Activated CD4-positive, alpha-beta T cell treated with anti-CD3 and anti-CD28 coated beads for 1 hour (primary cell): ENCODE measurements around the gene RAB7B.

Source experiments
- DNase-seq: peaks from one replicate; pipeline ENCODE4 v3.0.0-alpha.2; 2020

The RAB7B gene

DNA sequence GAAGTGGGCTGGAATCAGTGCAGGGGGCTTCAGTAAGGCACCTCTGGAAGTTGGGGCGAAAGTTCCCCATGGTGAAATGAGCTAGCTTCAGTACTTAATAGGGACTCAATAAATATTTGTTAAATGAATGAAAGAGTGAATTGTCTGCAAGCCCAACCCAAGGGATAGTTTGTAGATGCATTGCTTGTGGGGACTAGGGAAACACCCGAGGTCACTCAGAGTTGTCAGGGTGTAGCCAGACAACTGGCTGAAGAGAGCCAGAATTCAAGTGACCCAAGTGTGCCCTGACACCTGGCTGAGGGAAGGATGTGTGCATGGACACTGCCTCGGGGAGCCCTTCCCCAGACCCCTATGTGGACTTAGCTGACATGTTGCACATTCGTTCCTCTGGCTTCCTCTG, 58.7 kb downstream of the RAB7B start:
- DNase-seq: no peak

DNA sequence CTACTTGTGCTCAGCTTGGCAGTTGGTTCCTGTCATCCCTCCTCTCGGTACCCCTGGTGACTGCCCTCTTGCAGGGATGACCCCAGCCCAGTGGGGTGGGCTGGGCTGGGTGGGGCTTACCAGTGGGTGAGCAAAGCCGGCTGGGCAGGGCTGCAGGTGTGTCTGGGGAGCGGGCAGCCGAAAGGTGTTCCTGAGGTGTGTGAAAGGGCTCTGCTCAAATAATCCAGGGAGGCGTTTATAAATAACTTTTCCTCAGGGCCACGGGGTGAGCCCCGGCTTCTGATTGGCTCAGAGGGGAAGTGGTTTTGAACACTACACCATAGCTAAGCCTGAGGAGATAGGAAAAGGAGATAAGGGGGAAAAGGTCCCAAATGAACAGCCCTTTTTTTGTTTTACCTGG, 60.0 kb downstream of the RAB7B start, which contains the start of gene SLC26A9:
Gene SLC26A9 (minus strand): TSS at position 212 of the 400 bp plus-strand sequence. CDS start 7,636 bp downstream, outside the sequence.
- no peak for DNase-seq

DNA sequence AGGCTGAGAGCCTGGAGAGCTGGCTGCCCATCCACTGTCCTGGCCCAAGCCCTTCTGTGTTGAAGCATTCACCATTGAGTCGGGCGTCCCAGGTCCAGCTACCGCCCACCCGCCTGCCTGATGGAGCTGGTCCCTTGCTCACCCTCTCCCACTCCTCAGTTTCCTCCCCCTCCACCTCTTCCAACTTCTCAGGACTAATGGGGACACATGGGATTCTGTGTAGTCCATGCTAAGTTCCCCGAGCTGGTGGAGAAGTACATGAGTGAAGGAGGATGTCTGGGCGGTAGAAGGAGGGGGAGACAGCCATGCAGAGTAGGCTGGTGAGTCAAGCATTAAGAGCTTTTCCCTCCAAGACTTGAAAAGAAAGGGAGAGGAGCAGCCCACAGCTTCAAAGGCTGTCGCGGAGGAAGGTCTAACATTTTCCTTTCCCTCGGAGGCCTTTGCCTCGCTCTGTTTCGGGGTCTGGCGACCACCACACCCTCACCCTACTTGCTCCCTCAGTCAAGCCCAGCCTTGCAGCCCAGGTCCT, 60.5 kb downstream of the RAB7B start:
- DNase-seq: no peak

DNA sequence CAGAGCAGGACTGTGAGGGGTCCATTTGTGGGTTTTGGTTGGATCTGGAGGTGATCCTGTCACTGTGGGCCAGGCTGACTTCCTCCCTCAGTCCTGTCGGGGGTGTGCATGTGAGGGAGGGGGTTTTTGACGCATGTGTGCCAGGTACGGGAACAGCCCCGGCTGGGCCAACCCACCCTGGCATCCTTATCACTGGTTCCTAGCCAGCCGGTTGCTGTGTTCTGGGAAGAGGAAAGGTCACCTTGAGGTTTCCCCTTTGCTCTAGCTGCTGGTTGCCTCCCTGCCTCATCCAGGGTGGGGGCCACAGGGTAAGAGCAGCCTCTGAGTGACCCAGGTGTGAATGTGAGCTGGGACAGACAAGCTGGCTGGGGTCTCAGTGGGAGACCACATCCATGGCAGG, 62.5 kb downstream of the RAB7B start:
- DNase-seq: no peak

DNA sequence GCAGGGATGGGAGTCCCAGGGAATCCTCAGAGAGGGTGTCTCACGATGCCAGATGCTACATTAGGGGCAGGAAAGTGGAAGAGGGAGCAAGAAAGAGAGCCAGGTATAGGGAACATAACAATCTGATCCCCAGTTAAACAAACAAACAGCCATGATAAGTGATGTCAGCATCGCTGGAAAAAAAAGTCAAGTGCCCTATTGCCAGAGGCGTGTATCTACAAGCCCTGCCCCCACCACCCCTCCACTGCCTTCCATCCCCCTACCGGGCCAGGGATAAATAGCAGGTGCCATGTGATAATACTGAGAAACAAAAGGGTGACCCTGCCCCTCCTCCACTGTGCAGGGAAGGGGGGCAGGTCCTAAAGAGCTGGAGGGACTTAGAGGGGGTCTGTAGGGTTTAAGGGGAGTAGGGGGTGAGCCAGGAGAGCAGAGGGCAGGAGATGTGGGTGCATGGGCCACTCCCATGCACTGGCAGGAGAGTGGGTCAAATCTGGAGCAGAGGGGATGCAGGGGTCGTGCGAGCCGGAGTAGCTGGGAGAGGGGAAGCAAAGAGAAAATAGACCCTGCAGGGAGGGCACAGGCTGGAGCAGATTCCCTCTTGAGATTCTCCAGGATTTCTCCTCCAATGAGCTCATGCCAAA, 63.4 kb downstream of the RAB7B start:
- no peak for DNase-seq

DNA sequence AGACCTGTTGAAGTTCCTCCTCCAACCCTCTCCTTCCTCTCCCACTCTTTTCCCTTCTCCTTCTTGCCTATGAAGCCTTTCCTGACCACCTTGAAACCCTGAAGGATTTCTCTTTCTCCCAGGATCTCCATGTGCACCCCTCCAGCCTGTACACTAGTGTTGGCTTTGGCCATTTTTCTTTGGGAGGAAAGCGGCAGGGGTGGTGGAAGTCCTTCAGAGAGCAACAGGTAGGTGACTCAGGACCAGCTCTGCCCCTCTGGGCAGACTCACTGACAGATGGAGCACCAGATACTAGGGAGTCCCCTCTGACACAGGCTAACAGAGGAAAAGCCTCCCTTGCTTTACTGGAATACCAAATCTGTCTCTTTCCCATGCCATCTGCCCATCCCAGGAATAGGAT, 64.5 kb downstream of the RAB7B start:
- DNase-seq: no peak

DNA sequence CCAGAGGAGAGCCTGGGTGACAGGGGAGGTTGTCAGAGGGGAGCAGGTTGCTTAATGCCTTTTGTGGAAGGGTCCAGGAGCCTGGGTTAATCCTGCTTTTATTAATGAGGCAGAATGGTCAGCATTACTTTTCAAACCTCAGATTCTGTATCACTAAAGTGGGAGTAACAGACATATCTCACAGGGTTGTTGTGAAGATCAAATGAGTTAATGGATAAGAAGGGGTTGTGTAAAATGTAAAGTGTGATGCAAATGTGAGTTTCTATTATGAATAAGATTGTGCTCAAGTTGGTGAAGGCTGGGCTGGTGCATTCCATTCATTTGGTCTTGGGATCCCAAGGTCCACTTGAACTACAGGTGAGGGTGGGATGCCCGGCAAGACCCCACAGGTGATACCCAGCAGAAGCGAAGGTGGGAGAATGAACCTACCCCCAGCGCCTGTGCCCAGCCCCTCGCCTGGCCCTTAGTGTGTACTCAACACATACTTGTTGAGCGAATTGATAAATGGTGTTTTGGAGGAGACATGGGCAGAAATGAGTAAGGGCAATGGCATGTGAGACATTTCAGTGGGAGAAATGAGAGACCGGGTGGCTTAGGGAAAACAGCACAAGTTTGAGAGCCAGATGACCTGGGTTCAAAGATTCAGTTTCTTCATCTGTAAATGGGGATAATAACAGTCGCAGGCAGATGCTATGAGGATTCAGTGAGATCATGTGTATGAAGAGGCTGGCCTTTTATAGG, 66.2 kb downstream of the RAB7B start:
- no peak for DNase-seq

DNA sequence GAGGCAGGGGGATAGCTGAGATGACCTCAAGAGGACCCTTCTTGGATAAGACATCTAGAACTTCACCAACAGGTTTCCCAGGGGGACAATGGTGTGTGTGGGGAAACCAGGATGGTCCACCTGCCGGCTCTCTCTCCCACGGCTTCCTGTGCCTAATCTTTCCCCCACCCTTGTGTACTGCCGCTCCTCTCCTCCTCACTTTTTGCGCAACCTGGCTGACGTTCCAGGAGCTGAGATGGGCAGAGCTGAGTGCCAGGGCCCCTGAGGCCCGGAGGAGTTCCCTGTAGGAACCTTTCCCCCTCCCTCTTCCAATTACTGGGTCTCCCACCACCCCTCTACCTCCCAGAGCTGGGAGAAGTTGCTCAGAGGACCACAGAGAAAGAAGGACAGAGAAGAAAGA, 66.9 kb downstream of the RAB7B start:
- DNase-seq: no peak

DNA sequence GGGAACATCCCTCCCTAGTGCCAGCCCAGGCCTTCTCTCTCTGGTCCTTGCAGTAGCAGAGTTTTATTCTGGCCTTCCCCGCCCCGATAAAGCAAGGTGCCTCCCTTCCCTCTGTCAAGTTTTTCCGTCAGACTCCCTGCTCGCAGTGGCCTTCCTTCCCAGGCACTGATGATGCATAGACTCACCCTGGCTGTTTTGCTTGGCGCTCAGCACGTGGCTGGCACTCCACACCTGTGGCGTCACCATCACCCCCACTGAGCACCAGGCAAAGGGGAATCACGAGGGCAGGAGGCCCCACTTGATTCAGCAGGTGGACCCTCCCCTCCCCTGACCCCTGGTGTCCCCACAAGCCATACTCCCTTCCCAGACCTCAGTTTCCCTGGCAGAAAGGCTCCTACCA, 67.3 kb downstream of the RAB7B start:
- DNase-seq: no peak

DNA sequence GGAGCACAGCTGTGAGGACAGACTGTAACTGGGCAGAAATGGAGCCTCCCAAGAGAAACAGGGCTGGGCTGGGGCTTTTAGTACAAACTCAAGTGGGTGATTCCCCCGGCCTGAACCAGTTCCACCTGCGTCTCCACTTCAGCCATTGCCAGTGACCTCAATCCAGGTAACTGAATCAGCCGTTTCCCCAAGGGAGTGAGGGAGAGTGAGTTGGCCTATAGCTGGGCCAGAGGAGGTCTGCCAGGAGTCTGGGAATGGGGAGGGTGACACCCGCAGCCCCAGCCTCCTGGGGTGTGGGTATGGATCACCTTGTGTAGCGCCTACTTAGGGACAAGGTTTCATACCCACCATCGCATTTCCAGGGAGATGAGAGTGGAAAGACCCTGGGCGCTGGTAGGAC, 68.4 kb downstream of the RAB7B start:
- DNase-seq: no peak

DNA sequence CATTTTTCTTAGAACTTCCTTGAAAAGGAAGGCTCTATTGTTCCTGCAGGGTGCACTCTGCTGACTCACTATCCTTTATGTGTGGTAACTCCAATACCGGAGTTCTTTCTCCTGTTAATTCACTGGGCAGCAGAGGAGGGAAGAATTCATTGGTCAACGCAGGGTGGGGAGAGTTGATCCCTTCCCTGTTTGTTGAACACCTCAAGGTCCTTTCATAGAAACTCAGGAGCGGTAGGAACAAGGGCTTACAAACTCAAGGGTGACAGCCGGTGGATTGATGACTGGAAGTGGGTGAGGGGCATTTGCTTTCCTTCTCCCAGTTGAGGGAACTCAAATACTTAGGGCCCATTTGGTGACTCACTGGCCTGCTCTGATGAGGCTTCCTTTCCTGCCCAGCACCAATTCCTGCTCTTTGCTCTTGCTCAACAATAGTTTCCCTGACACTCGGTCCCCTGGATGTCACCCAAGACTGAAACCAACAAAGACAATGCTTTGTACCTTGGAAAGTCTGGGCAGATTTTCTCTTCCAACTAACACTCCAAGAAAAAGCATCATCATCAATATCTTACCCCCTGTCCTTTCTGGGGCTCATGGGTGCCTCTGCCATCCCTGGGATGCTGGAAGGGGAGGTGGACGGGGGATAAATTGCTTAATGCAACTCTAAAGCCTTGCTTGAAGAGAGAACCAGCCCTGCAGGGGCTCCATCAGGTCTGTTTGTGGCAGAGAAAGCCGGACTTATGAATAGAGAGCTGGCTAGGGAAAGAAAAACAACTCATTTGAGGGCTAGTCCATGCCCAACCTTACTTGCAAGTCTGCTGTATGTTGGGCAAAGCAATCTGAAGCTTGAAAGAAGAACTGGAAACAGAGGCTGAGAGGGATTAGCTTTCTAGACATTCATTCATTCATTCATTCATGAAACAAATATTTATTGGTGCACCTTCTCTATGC, 69.2 kb downstream of the RAB7B start:
- DNase-seq: no peak

DNA sequence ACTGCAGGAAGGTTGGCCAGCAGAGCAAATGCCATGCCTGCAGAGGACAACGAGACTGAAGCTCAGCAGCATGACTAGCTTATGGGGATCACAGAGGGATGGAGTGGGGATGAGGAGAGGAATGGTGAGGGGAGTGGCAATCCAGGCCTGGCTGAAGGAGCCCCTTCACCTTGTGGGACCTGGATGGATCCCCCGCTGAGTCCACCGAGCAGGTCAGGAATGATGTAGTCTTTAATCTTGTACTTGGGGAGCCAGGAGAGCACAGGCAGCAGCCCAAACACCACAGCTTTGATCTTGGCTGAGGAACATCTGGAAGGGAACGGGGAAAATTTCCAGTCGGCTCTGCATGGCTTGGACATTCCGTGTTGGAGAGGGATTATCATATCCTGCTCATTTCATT, 70.4 kb downstream of the RAB7B start:
- DNase-seq: no peak

DNA sequence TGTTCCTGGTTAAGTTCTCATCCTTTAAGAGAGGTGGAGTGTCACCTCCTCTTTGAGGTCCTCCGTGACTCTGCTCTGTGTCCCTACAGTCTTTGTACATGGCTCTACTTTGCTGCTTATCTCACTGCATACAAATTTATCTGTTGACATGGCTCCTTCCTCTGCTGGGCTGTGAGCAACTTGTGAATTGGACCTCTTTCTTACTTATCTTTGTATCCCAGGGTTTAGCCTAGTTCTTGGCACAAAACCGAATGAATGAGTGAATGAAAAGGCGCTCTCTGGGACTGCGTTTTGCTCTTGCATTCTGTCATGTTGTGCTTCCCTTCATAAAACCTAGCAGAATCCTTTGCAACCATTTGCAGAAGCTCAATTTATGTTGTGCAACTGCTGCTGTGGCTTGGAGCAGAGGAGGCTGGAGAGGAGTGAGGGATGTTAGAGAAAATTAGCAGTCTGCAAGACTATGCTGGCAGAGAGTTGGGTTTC, 72.4 kb downstream of the RAB7B start:
- DNase-seq: no peak

DNA sequence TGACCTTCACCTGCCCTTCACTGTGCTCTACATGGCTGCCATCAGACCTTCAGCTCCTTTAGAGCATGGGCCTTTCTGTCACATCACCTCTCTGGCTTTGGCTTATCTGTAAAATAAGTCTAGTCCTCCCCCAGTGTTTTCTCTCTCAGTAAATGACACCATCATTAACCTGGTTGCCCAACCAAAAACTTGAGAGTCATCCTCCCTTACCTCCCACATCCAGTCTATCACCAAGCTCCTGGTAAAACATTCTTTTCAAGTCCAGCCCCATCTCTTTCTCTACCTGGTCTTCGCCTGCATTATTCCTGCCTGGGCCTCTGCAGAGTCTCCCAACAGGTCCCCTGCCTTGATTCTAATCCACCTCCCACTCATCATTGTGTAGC, 73.0 kb downstream of the RAB7B start:
- DNase-seq: no peak

DNA sequence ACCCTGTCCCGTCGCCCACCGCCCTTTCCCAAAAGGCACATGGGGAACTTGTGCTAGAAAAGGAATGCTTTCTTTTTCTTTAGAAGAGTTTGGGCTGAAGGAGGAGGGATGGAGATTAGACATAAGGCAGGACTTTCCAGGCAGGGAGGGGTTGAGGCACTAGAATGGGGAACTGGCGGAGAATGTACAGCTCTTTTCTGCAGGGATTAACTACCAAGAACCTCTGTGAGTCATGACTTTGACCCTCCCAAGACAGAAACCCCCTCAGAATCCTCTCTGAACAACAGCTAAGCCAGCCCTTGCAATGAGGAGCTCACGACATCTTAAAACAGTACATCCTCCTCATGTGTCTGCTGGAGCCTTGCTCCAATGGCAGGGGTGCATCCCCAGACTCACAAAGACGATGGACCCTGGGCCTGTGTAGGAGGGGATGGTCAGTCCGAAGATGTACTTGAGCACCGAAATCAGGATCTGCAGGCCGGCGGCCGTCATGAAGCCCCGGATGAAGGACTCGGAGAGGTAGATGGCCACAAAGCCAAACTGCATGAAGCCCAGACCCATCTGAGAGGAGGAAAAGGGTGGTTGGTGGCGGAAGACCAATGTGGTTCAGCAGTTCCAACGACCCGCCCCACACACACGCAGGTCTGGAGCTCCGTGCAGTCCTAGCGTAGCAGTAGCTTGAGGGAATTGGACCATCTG, 73.5 kb downstream of the RAB7B start:
- no peak for DNase-seq

DNA sequence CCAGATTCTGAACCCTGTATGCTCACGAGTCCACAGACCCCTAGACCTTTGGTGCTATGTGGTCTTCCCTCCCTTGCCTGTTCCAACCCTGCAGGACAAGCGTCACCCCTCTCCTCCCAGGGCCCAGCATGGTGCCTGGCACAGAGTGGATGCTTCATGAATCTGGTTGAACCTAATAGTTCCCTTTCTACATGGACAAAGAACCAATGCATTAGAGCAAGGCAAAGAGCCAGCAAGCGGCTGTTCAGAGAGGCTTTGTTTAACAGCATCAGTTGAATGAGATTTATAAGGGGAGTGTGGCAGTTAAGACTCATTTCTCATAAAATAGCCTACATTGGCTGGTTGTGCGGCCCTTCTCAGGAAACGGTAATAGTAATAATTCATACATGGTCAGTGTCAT, 74.9 kb downstream of the RAB7B start:
- DNase-seq: no peak

DNA sequence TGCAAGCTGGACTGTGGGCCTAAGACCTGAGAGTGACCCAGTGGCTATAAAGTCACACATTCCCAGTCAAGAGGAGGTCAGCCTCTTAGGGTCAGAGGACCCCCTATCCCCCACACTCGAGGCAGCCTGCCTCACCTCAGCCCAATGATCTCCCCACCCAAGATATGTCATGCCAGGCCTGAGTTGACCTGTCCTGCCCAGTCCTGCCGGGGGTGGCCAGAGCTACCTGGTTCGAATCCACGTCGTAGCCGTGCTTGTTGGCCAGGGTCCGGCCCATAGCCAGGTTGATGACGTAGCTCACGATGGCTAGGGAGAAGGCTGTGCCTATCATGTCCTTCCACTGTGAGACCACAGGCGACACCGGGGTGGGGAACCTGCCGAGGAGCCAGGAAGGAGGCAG, 75.5 kb downstream of the RAB7B start:
- DNase-seq: no peak

DNA sequence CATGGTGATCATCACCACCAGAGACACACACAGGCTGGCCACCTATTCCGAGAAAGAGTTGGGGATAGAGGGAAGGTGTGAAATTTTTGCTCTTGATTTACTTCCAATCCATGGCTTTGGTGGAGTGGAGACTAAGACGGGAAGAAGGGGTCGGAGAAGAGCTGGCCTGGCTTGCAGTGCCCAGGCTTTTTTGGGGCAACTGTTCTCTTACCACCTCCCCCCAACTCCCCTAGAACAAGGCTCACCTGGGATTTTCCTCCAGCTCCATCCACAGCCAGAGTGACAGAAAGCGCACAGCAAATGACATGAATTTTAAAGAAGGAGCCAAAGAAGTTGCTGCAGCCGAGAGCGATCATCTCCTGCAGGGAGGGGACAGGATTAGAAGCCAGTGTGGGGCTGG, 75.9 kb downstream of the RAB7B start:
- no peak for DNase-seq
